Fibroblast of lung (primary cell): ENCODE measurements around the gene VTI1A. TPM values are rescaled to one million over a fixed set of nuclear protein-coding genes. Genes with fewer than 3 reads are reported as not detected.

ENCODE experiments used
- DNase-seq, 2 donors: peaks; one replicate each; pipeline versions ENCODE4 v3.0.0 to v3.0.0-alpha.2; 2010; ENCODE audit warnings: low read depth in 2 of 2
- H2AFZ ChIP-seq: 2 replicates; pipeline ENCODE4 v1.5.1; 2012; ENCODE audit warnings: low read length, control low read depth, inconsistent platforms
- H3K27ac ChIP-seq: 2 replicates; pipeline ENCODE4 v1.5.1; 2011; ENCODE audit warnings: low read length, control low read depth; ENCODE audit not compliant: insufficient read depth
- H3K27me3 ChIP-seq: 2 replicates; pipeline ENCODE4 v1.5.1; 2011; ENCODE audit warnings: mild to moderate bottlenecking, low read length; ENCODE audit not compliant: control insufficient read depth, insufficient read depth
- H3K36me3 ChIP-seq: 2 replicates; pipeline ENCODE4 v1.5.1; 2011; ENCODE audit warnings: low read length; ENCODE audit not compliant: control insufficient read depth, insufficient read depth
- H3K4me1 ChIP-seq: 2 replicates; pipeline ENCODE4 v1.5.1; 2011; ENCODE audit warnings: low read length; ENCODE audit not compliant: control insufficient read depth, insufficient read depth; ENCODE audit errors: extremely low read depth
- H3K4me2 ChIP-seq: 2 replicates; pipeline ENCODE4 v1.5.1; 2011; ENCODE audit warnings: low read length, control low read depth; ENCODE audit not compliant: insufficient read depth; ENCODE audit errors: extremely low read depth
- H3K4me3 ChIP-seq, 4 experiments: fragments of 200-600 bp in 1 of 4; sonication (generic) in 1 of 4; replicated peaks in 1 of 4; 2 replicates each; pipeline ENCODE4 v1.5.1; 2011 to 2016; ENCODE audit warnings: low read length in 4 of 4, low read depth in 3 of 4, mild to moderate bottlenecking in 3 of 4, control low read depth in 2 of 4, inconsistent platforms in 1 of 4, mixed read lengths in 1 of 4; ENCODE audit not compliant: insufficient read depth in 1 of 4; ENCODE audit errors: control extremely low read depth in 1 of 4
- H3K79me2 ChIP-seq: 2 replicates; pipeline ENCODE4 v1.5.1; 2012; ENCODE audit warnings: mild to moderate bottlenecking, low read length, inconsistent platforms; ENCODE audit not compliant: control insufficient read depth, insufficient read depth
- H3K9ac ChIP-seq: 2 replicates; pipeline ENCODE4 v1.5.1; 2011; ENCODE audit warnings: mild to moderate bottlenecking, low read length, control low read depth; ENCODE audit not compliant: insufficient read depth
- H3K9me3 ChIP-seq: 2 replicates; pipeline ENCODE4 v1.5.1; 2012; ENCODE audit warnings: low read depth, low read length; ENCODE audit not compliant: control insufficient read depth, insufficient read depth
- H4K20me1 ChIP-seq: 2 replicates; pipeline ENCODE4 v1.5.1; 2011; ENCODE audit warnings: low read length; ENCODE audit not compliant: control insufficient read depth, insufficient read depth; ENCODE audit errors: extremely low read depth
- EZH2 ChIP-seq: IDR thresholded peaks from 2 replicates; pipeline ENCODE4 v1.5.1; 2012; ENCODE audit warnings: low read length, control low read depth, mild to moderate bottlenecking; ENCODE audit errors: missing control alignments
- polyA plus RNA-seq, 2 donors: library from polyadenylated mRNA; depleted of rRNA in 1 of 2; stranded (reverse) in 1 of 2; unstranded in 1 of 2; fragments of >200 nt; gene quantifications; 2 replicates each; pipeline ENCODE4 v1.2.1, GENCODE V29; 2011 to 2012; ENCODE audit warnings: missing spikeins in 1 of 2
- total RNA-seq: library from RNA; depleted of rRNA; stranded (reverse); fragments of >200 nt; gene quantifications from 2 replicates; pipeline ENCODE4 v1.2.1, GENCODE V29; 2014
- TF ChIP-seq, protein P1 (sequence below), 2 donors: IDR thresholded peaks in 1 of 2; conservative IDR thresholded peaks in 1 of 2; 1 replicate in 1 of 2; 2 replicates in 1 of 2; pipeline ENCODE4 v1.5.1; 2011 to 2012; ENCODE audit warnings: low read length in 2 of 2, control low read depth in 1 of 2, inconsistent platforms in 1 of 2, low read depth in 1 of 2, mild to moderate bottlenecking in 1 of 2

VTI1A gene
- total and polyA plus RNA-seq, 2 donors (not counting 1 experiment from before 2014, with no cell fraction given) = 19.1 to 30.9 TPM

GRCh38 chr10:112585126-112585525 is 138.1 kb downstream of the VTI1A start:
- Histone ChIP-seq H3K79me2 (no peaks in the 10 kb centered on the region), H3K27me3 (no peaks in the 10 kb centered on the region), H3K27ac (no peak overlapping the region), H3K36me3 (no peaks in the 10 kb centered on the region), H3K4me1 (no peaks in the 10 kb centered on the region), H4K20me1 (no peaks in the 10 kb centered on the region), H3K4me2 (peak overlapping the region; percentile 1), H3K9me3 (no peaks in the 10 kb centered on the region), H3K9ac (no peak overlapping the region), H3K4me3 (no peak overlapping the region), H2AFZ (no peak overlapping the region)
- no peak for TF ChIP-seq EZH2
- TF ChIP-seq, protein P1, sequence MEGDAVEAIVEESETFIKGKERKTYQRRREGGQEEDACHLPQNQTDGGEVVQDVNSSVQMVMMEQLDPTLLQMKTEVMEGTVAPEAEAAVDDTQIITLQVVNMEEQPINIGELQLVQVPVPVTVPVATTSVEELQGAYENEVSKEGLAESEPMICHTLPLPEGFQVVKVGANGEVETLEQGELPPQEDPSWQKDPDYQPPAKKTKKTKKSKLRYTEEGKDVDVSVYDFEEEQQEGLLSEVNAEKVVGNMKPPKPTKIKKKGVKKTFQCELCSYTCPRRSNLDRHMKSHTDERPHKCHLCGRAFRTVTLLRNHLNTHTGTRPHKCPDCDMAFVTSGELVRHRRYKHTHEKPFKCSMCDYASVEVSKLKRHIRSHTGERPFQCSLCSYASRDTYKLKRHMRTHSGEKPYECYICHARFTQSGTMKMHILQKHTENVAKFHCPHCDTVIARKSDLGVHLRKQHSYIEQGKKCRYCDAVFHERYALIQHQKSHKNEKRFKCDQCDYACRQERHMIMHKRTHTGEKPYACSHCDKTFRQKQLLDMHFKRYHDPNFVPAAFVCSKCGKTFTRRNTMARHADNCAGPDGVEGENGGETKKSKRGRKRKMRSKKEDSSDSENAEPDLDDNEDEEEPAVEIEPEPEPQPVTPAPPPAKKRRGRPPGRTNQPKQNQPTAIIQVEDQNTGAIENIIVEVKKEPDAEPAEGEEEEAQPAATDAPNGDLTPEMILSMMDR (conservative IDR thresholded peaks at IDR 0.05 in 1 of 2, IDR thresholded peaks at IDR 0.05 in 1 of 2; ENCODE audit: low read depth in 1 of 2, low read length in 2 of 2) = no peak
- DNase-seq = peak; percentile 53 to 68

DNA sequence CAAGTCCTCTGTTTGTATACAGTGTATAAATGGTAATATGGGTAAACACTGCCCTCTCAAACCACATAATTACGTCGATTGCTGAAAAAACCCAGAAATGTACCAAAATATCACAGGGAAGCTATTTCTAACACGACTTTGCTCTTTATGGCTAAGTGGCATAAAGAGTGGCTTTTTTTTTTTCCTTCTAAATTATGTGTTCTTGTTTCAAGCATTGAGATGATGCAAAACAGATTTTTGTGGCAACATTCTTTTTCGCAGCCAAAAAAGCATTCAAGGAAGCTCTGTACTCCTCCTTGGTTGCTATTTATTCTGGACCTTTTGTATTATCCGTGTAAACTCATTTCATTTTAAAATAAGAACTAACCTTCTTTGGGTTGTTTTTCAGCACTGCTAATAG is 138.9 kb downstream of the VTI1A start:
- Histone ChIP-seq H3K4me2 (no peak overlapping the region), H3K27me3 (no peaks in the 10 kb centered on the region), H2AFZ (no peak overlapping the region), H3K9ac (no peak overlapping the region), H3K9me3 (no peaks in the 10 kb centered on the region), H3K4me1 (no peaks in the 10 kb centered on the region), H3K4me3 (no peak overlapping the region), H4K20me1 (no peaks in the 10 kb centered on the region), H3K27ac (no peak overlapping the region), H3K36me3 (no peaks in the 10 kb centered on the region), H3K79me2 (no peaks in the 10 kb centered on the region)
- DNase-seq = peak; percentile 14 to 52
- TF ChIP-seq, protein P1 (conservative IDR thresholded peaks at IDR 0.05 in 1 of 2, IDR thresholded peaks at IDR 0.05 in 1 of 2; ENCODE audit: low read depth in 1 of 2, low read length in 2 of 2) = no peak
- TF ChIP-seq EZH2 = no peak

DNA sequence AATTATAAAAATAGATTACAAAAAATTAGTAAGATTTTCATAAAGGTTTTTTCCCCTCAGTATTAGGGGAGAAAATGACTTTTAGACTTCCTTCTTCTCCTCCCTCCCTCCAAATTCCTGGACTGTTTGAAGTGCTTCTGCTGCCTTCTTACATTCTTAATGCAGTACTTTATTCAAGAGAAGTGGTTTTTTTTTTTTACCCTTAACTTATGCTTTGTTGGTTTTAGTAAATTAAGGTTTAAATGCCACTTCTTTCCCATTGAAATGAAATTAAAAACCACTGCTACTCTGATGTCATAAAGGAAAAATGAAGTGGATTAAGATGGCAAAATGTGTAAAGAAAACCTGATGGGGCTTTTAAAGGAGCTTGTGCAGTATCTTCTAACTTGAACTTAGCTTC is 140.7 kb downstream of the VTI1A start:
- no peaks in the 10 kb centered on the region for H3K4me1 ChIP-seq
- no peak overlapping the region for H2AFZ ChIP-seq
- H3K27me3 ChIP-seq = no peaks in the 10 kb centered on the region
- peak in 1 of 2 donors; percentile 62 for DNase-seq
- H3K4me3 ChIP-seq = no peak overlapping the region
- no peaks in the 10 kb centered on the region for H3K9me3 ChIP-seq
- H3K27ac ChIP-seq = no peak overlapping the region
- TF ChIP-seq EZH2 = no peak
- TF ChIP-seq, protein P1 (conservative IDR thresholded peaks at IDR 0.05 in 1 of 2, IDR thresholded peaks at IDR 0.05 in 1 of 2; ENCODE audit: low read depth in 1 of 2, low read length in 2 of 2) = no peak
- no peak overlapping the region for H3K9ac ChIP-seq
- H4K20me1 ChIP-seq = no peaks in the 10 kb centered on the region
- no peak overlapping the region for H3K4me2 ChIP-seq
- H3K79me2 ChIP-seq = no peaks in the 10 kb centered on the region
- no peaks in the 10 kb centered on the region for H3K36me3 ChIP-seq
